Calu3 (cell line): Measurements from ENCODE around the gene MAP3K15. TPM values are rescaled to one million over a fixed set of nuclear protein-coding genes. Genes with fewer than 3 reads are reported as not detected.

Experiments
- BruUV-seq: library from RNA; stranded (reverse); fragments of 400-500 nt; replicated peaks from 2 replicates; lab custom pipeline; 2021; lab: Mats Ljungman, UMichigan
- CTCF ChIA-PET: fragments of 300-600 bp; sonication (Branson Sonifier 250); formaldehyde crosslinking; loops from one replicate; lab custom pipeline; 2022; ENCODE audit warnings: antibody characterized with exemption; lab: Charles Lee
- DNase-seq: peaks from one replicate; pipeline ENCODE4 v3.0.0; 2022
- H3K27ac Mint-ChIP-seq: one replicate; pipeline ENCODE4 v1.8.0; 2022; ENCODE audit warnings: mixed read lengths; ENCODE audit not compliant: unreplicated experiment
- H3K27me3 Mint-ChIP-seq: one replicate; pipeline ENCODE4 v1.8.0; 2022; ENCODE audit warnings: mixed read lengths; ENCODE audit not compliant: unreplicated experiment
- H3K36me3 Mint-ChIP-seq: one replicate; pipeline ENCODE4 v1.8.0; 2022; ENCODE audit warnings: mild to moderate bottlenecking, moderate library complexity, mixed read lengths; ENCODE audit not compliant: insufficient read depth, unreplicated experiment
- H3K4me1 Mint-ChIP-seq: one replicate; pipeline ENCODE4 v1.8.0; 2022; ENCODE audit warnings: mild to moderate bottlenecking, low read depth, mixed read lengths; ENCODE audit not compliant: unreplicated experiment
- H3K4me3 Mint-ChIP-seq: one replicate; pipeline ENCODE4 v1.8.0; 2022; ENCODE audit warnings: mild to moderate bottlenecking, low read depth, moderate library complexity, mixed read lengths; ENCODE audit not compliant: unreplicated experiment
- H3K9me3 Mint-ChIP-seq: one replicate; pipeline ENCODE4 v1.8.0; 2022; ENCODE audit warnings: low read depth, mixed read lengths; ENCODE audit not compliant: unreplicated experiment
- CTCF ChIP-seq: fragments of 200-600 bp; IDR thresholded peaks from one replicate; pipeline ENCODE4 v1.8.0; 2022; ENCODE audit warnings: antibody characterized with exemption; ENCODE audit not compliant: unreplicated experiment
- intact Hi-C: fragments of 100-400 bp; cut with micrococcal nuclease; formaldehyde crosslinking; loops from one replicate; pipeline ENCODE4 v1.10.0; 2022; ENCODE audit not compliant: unreplicated experiment
- total RNA-seq: library from RNA; stranded (reverse); gene quantifications from 2 replicates; pipeline ENCODE4 v1.2.3, GENCODE V29; 2022

Gene MAP3K15
- total RNA-seq, 1 experiment from 2014 or later, result 4.8 TPM

GRCh38 chrX:19377799-19378198 lies 137.5 kb downstream of the MAP3K15 start:
- DNase-seq, result no peak
- Mint-ChIP-seq H3K36me3 (no peaks in the 10 kb centered on the region), H3K27me3 (no peaks in the 10 kb centered on the region), H3K4me3 (no peak overlapping the region), H3K9me3 (no peaks in the 10 kb centered on the region), H3K4me1 (no peaks in the 10 kb centered on the region), H3K27ac (no peak overlapping the region)
- no peak for TF ChIP-seq CTCF
- BruUV-seq, result no TSS peak
- CTCF ChIA-PET, result no interaction called here
- intact Hi-C loops, result loop anchor here (10.0 kb wide), 1 partner anchor 507 kb away; the partner anchor contains the start of gene SH3KBP1

GRCh38 chrX:19375546-19375945 lies 139.8 kb downstream of the MAP3K15 start:
- intact Hi-C loops, result loop anchor here (10.0 kb wide), 1 partner anchor 509 kb away; the partner anchor contains the start of gene SH3KBP1
- H3K27ac Mint-ChIP-seq, result no peak overlapping the region
- H3K9me3 Mint-ChIP-seq, result no peaks in the 10 kb centered on the region
- BruUV-seq, result no TSS peak
- no peak for TF ChIP-seq CTCF
- H3K36me3 Mint-ChIP-seq, result peaks cover 7% of the 10 kb centered on the region
- CTCF ChIA-PET, result no interaction called here
- no peaks in the 10 kb centered on the region for H3K27me3 Mint-ChIP-seq
- no peak overlapping the region for H3K4me3 Mint-ChIP-seq
- no peak for DNase-seq
- peaks cover 9% of the 10 kb centered on the region for H3K4me1 Mint-ChIP-seq

- Mint-ChIP-seq H3K27me3 (no peaks in the 10 kb centered on the region), H3K36me3 (peaks cover 7% of the 10 kb centered on the region), H3K4me3 (no peak overlapping the region), H3K4me1 (peaks cover 9% of the 10 kb centered on the region), H3K27ac (no peak overlapping the region), H3K9me3 (no peaks in the 10 kb centered on the region)
- DNase-seq, result no peak
- no peak for TF ChIP-seq CTCF
- no TSS peak for BruUV-seq
- CTCF ChIA-PET, result no interaction called here
- intact Hi-C loops, result loop anchor here (2.0 to 10.0 kb wide), 2 partner anchors 161 to 511 kb away; partner anchors contain the start of gene SH3KBP1
These were observed 141.9 kb downstream of the MAP3K15 start for GRCh38 chrX:19373351-19373891.

GRCh38 chrX:19372547-19373331 lies 142.6 kb downstream of the MAP3K15 start:
- H3K36me3 Mint-ChIP-seq, result peaks cover 7% of the 10 kb centered on the region
- no peak for TF ChIP-seq CTCF
- H3K9me3 Mint-ChIP-seq, result no peaks in the 10 kb centered on the region
- peaks cover 9% of the 10 kb centered on the region for H3K4me1 Mint-ChIP-seq
- no peak for DNase-seq
- intact Hi-C loops, result loop anchor here (2.0 to 10.0 kb wide), 2 partner anchors 162 to 512 kb away; partner anchors contain the start of gene SH3KBP1
- H3K27ac Mint-ChIP-seq, result no peak overlapping the region
- no peaks in the 10 kb centered on the region for H3K27me3 Mint-ChIP-seq
- CTCF ChIA-PET, result interaction anchor here (1.0 to 1.8 kb wide), 6 partner anchors 10 to 695 kb away, joined by 3 to 9 read pairs (median 4); no protein-coding TSS in a partner anchor
- BruUV-seq, result no TSS peak
- peak overlapping the region; percentile 45 for H3K4me3 Mint-ChIP-seq
